GM21717 (cell line): ENCODE data around the gene HHAT.

Source experiments
- ATAC-seq: cut with Tn5 transposase; IDR thresholded peaks from one replicate; pipeline ENCODE4 v1.9.1; 2021; ENCODE audit warnings: mild to moderate bottlenecking, moderate library complexity; ENCODE audit not compliant: unreplicated experiment

HHAT gene

DNA sequence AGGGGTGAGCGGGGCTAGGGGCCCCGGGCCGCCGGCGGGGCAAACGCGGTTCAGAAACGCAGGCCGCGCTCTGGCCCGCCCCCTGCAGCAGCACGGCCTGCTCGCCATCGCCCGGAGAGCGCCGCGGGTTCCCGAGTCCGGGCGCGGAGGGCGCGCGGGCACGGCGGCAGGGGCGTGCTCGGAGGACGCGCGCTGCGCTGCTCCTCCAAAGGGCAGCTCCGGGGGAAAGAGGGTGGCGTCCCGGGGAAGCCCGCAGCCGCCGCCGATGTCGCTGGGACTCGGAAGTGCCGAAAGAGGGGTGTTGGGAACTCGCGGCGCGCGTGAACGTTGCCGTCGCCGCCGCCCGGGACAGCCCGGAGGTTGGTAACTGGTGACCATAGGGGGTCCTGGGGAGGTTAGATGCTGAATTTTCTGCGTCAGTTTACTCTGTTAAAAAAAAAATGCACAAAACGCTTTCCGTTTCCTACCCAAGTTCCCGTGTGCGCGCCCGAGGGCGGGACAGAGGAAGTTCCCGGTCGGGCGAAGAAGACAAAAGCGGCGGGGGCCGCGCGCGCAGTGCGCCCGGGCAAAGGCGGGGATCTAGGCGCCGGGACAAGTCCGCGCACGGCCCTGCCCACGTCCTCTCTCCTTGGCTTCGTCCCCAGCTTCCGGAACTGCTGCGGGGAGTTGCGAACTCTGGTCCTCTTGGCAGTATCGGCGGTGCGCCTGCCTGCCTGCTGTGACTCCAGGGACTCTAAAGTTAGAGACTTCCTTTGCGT lies at the start of gene HHAT:
Gene HHAT (plus strand): TSS at position 157 of the 758 bp plus-strand sequence. CDS start 20,074 bp downstream, outside the sequence.
- peak; percentile 53 for ATAC-seq

- ATAC-seq, result no peak
Observed at GRCh38 chr1:210280221-210280620, 48.5 kb upstream of the HHAT start.

DNA sequence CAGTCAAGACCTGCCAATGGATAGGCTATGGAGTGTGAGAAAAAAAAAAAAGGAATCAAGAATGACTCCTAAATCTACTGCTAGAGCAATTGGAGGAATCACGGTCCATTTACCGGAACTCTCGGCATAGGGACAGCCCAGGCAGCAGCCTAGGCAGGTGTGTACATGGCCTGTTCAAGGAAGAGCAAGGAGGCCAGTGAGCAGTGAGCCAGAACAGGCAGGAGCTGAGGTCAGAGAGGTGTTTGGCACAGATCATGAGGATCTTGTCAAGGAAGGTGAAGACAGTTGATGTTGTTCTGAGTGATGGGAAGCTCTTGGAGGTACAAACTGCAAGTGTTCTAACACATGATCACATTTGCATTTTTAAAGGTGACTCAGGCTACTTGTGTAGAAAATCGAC lies 40.6 kb upstream of the HHAT start:
- ATAC-seq, result no peak

DNA sequence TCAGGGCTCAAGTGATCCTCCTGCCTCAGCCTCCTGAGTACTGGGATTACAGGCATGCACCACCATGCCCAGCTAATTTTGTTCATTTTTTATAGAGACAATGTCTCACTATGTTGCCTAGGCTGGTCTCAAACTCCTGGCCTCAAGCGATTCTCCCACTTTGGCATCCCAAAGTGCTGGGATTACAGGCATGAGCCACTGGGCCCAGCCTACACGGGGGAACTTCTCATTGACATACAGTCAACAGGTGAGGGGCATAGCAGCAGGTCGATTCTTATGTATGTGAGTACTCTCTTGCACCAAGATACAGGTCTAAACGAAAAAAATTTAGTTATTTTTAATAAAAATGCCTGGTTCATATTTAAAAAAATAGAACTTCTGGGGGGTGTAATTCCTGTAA lies 39.5 kb upstream of the HHAT start:
- no peak for ATAC-seq

GRCh38 chr1:210291081-210291764 lies 37.5 kb upstream of the HHAT start:
- no peak for ATAC-seq

- no peak for ATAC-seq
Observed at GRCh38 chr1:210291786-210292230, 36.9 kb upstream of the HHAT start.

DNA sequence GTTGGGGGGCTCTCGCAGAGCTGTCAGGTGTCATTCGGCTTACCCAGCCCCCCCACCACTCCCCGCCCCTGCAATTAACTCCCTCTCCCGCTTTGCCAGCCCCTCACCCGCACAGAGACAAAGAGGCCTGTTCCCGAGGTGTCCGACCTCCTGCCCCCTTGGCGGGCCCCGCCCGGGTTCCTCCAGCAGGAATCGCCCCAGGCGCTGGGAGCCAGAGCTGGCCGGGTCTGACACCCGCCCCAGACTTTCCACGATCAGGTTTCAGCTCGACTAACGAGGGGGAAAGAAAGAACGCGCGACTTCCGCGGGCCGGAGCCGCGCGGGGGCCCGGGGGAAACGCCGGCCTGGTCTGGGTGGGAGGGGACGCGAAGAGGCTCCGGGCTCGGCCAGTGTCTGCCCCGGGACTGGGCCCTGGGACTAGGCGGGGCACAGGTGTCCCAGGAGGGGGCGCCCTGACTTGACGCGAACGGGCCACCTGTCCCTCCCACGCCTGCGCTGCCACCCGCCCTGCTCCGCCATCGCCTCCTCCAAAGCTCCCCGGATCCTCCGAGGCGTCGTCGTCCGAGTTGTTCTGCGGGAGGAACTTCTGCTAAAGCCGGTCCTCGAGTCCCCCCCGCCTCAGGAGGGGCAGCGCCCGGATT lies 36.4 kb upstream of the HHAT start:
- no peak for ATAC-seq

DNA sequence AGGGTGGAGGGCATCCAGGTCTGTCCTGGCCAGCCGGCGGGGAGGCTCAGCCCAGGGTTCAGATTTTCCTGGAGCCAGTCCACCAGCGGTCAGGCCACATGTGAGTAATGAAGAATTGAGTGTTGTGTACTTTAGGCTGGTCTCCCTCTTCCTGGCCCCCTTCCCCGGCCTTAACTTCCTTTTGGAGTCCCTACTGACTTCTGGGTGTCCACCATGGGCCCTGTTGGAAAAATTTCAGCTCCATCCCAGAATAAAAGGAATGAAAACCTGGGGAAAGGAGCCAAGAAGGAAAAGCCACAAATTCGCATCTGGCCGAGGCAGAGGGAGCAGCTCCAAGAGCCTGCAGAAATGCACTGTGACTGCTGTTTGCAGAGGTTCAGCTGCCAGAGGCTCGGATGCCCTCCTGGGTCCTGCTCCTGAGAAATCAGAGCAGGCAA lies 35.5 kb upstream of the HHAT start:
- no peak for ATAC-seq

- no peak for ATAC-seq
Observed at GRCh38 chr1:210294999-210295745, 33.5 kb upstream of the HHAT start.

DNA sequence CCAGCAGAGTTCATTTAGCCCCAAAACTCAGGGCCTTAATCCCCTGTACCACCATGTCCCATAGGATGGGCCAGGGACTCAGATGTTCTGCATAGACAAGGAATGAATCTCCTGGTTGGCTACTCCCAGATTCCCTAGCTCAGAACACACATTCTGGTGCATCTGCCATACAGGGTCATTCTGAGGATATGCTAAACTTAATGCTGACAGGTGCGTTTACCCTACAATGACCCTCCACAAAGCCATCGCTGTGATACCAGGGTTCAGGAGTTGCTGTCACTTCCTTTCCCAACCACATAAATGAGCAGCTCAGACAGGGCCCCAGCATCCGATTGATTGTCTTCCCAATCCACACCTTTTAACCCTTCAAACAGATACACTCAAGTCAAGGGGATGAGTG lies 32.0 kb upstream of the HHAT start:
- no peak for ATAC-seq

DNA sequence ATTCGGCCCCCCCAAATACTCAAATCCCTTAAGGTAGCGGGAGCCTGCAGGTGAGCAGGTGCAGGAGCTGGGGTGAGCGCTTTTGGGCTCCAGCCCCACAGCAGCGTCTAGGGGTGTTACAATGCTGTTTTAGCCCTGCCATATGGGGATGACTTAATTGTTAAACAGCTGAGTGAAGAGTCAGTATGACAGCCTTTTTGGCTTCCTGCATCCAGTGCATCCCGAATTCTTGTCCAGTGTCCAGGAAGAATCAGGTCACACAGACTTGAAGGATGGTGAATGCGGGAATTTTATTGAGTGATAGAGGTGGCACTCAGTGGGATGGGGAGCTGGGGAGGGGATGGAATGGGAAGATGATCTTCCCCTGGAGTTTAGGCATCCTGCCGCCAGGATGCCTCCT lies 30.4 kb upstream of the HHAT start:
- no peak for ATAC-seq

GRCh38 chr1:210298936-210299335 lies 29.8 kb upstream of the HHAT start:
- ATAC-seq, result no peak

DNA sequence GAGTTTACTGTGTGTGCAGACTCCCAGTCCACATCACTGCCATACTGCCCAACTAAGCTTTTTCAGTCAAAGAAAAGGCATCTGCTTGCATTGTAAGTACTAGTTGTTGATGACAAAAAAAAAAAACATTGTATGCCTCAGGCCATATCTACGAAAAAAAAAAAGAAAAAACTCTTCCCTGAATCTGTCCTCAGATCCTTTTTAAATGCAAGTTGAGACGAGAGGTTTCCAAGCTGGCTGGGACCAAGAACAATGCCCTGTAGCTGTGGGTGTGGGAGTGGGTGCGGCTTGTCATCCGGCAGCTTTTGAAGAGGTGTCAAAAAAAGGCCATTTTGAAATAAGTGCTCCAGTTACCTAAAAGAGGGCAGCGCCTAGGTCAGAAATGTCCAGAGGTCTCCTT lies 29.2 kb upstream of the HHAT start:
- no peak for ATAC-seq

DNA sequence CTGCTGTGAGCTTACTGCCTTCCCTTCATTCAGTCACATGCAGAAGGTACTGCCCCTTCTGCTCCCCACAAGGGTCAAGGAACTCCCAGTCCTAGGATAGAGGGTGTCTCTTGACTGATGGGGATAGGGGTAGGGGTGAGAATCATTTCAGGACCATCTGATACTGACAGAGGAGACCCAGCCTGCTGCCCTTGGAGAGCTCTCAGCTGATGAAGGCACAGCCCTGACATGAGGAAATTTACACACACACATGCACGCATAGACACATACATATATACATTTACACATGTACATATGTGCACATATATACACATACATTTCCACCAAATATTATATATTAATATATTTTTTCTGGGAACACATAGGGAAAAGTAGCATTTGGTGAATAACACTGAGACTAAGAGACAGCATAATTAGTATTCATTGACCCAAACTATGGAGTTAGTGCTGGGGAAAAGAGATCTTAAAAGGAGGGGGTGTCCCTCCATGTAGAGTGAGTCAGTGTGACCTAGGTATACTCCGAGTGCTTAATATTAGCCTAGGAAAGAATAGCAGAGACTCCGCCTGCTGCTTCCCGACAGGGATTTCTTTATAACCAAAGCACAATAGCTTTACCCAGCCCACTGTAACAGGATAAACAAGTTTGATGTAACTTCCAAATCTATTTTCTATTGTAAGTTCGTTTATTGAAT lies 27.6 kb upstream of the HHAT start:
- ATAC-seq, result no peak

DNA sequence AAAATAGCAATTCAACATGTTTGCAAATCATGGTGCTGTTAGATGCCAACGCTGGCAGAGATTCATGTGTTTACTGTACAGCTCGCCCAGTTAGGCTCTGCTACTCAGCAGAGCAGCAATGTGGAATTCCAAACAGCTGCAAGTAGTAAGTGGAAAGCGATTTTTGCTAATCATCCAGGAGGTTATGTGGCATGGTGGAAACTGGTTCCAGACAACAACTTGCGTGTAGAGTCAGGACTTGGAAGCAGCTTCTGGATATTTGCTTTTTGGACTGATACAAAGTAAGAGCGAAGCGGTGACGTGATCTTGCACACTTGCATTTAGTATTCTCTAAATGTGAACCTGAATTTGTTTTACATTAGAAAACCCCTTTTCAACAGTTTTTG lies 27.1 kb upstream of the HHAT start:
- ATAC-seq, result no peak

DNA sequence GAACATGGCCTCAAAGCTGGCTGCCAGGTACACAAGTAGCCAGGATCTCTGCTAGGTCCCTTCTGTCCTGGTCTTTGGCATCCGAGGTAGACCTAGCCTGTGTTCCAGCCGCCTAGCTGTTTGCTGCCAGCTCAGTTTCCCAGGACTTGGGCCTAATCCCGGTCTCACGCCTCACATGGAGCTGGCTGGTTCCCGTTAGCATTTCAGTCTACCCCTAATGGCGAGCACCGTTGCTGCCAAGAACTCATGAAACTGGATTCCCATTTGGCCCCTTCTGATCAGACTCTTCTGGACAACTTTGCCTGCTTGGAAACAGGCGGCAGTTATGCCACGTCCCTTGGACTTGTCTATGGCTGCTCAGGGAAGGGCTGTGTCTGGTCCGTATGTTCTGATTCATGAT lies 26.2 kb upstream of the HHAT start:
- no peak for ATAC-seq

GRCh38 chr1:210303391-210303790 lies 25.3 kb upstream of the HHAT start:
- no peak for ATAC-seq

- ATAC-seq, result no peak
Observed at GRCh38 chr1:210310562-210311153, 18.0 kb upstream of the HHAT start.

- ATAC-seq, result no peak
Observed at GRCh38 chr1:210311726-210312493, 16.8 kb upstream of the HHAT start.
